Sigmoid colon (tissue), 7 donors: ENCODE data around the gene KRTCAP2. TPM values are rescaled to one million over a fixed set of nuclear protein-coding genes. Genes with fewer than 3 reads are reported as not detected.

Experiments used
- DNase-seq: peaks from one replicate; pipeline ENCODE4 v3.0.0-alpha.2; 2019
- H3K27ac ChIP-seq, 4 donors: fragments of 200-600 bp; sonication (generic); one replicate each; pipeline ENCODE4 v1.5.1; 2016 to 2019; ENCODE audit warnings: mild to moderate bottlenecking in 1 of 4
- H3K27me3 ChIP-seq, 3 donors: fragments of 200-600 bp; sonication (generic); one replicate each; pipeline ENCODE4 v1.5.1; 2019; ENCODE audit warnings: mild to moderate bottlenecking in 1 of 3
- H3K36me3 ChIP-seq, 4 donors: fragments of 200-600 bp; sonication (generic); one replicate each; pipeline ENCODE4 v1.5.1; 2016 to 2019
- H3K4me1 ChIP-seq, 4 donors: fragments of 200-600 bp; sonication (generic); one replicate each; pipeline ENCODE4 v1.5.1; 2017 to 2019
- H3K4me3 ChIP-seq, 4 donors: fragments of 200-600 bp; sonication (generic); one replicate each; pipeline ENCODE4 v1.5.1; 2017 to 2019; ENCODE audit warnings: mild to moderate bottlenecking in 2 of 4, moderate library complexity in 1 of 4
- H3K9me3 ChIP-seq, 4 donors: fragments of 200-600 bp in 3 of 4; sonication (generic) in 3 of 4; one replicate each; pipeline versions ENCODE4 v1.5.1 to v1.6.1; 2013 to 2019
- EP300 ChIP-seq, 4 donors: sonication (generic); formaldehyde crosslinking; IDR thresholded peaks; one replicate each; pipeline ENCODE4 v1.6.1; 2017; ENCODE audit warnings: antibody characterized with exemption in 4 of 4
- POLR2A ChIP-seq, 2 donors: fragments of 450-650 bp; IDR thresholded peaks; one replicate each; pipeline ENCODE4 v1.6.1; 2016; ENCODE audit warnings: antibody characterized with exemption in 2 of 2, mild to moderate bottlenecking in 2 of 2, moderate library complexity in 2 of 2
- POLR2AphosphoS5 ChIP-seq, 4 donors: sonication (generic); formaldehyde crosslinking; IDR thresholded peaks; one replicate each; pipeline ENCODE4 v1.6.1; 2017; ENCODE audit warnings: antibody characterized with exemption in 4 of 4
- WGBS, 2 donors: extraction: QIAGEN DNeasy Blood & Tissue Kit; methylation state at CpG; one replicate each; pipeline ENCODE4 v1.1.7; 2013; 5-methylcytosine and 5-hydroxymethylcytosine counted together
- intact Hi-C: fragments of 100-400 bp; cut with DNase I; formaldehyde crosslinking; loops from one replicate; pipeline ENCODE4 v1.15.1; 2023
- polyA plus RNA-seq, 3 donors: library from polyadenylated mRNA; stranded (reverse); fragments of 200-250 nt; gene quantifications; one replicate each; pipeline ENCODE4 v1.2.3, GENCODE V29; 2013
- total RNA-seq, 4 donors: library from RNA; depleted of rRNA; stranded (reverse); fragments of >200 nt; gene quantifications; one replicate each; pipeline ENCODE4 v1.1.0, GENCODE V29; 2016
- TF ChIP-seq, protein P1 (sequence below), 4 experiments: fragments of 450-650 bp in 3 of 4; fragments of 200-600 bp in 1 of 4; IDR thresholded peaks; one replicate each; pipeline ENCODE4 v1.5.1; 2016 to 2019; ENCODE audit warnings: antibody characterized with exemption in 4 of 4, mild to moderate bottlenecking in 3 of 4, moderate library complexity in 2 of 4
- donor health status: healthy with polysubstance abuse.
- donor health status: Bipolar disorder and iron deficiency.
- donor health status: healthy.

KRTCAP2 gene
- total and polyA plus RNA-seq, 7 donors, result 72.9 to 245 (median 113) TPM

GRCh38 chr1:155140630-155140953 is 32.5 kb downstream of the KRTCAP2 start:
- TF ChIP-seq EP300 (IDR thresholded peaks at IDR 0.05) (no peak), POLR2A (IDR thresholded peaks at IDR 0.05) (no peak), POLR2AphosphoS5 (IDR thresholded peaks at IDR 0.05) (no peak)
- TF ChIP-seq, protein P1, sequence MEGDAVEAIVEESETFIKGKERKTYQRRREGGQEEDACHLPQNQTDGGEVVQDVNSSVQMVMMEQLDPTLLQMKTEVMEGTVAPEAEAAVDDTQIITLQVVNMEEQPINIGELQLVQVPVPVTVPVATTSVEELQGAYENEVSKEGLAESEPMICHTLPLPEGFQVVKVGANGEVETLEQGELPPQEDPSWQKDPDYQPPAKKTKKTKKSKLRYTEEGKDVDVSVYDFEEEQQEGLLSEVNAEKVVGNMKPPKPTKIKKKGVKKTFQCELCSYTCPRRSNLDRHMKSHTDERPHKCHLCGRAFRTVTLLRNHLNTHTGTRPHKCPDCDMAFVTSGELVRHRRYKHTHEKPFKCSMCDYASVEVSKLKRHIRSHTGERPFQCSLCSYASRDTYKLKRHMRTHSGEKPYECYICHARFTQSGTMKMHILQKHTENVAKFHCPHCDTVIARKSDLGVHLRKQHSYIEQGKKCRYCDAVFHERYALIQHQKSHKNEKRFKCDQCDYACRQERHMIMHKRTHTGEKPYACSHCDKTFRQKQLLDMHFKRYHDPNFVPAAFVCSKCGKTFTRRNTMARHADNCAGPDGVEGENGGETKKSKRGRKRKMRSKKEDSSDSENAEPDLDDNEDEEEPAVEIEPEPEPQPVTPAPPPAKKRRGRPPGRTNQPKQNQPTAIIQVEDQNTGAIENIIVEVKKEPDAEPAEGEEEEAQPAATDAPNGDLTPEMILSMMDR (IDR thresholded peaks at IDR 0.05), result no peak
- 5 to 6% methylated on average over 11 of the region's 11 CpGs for WGBS, 2 donors
- no peaks in the 10 kb centered on the region for H3K27me3 ChIP-seq
- peaks cover 0 to 6% (median 0%) of the 10 kb centered on the region in 4 donors for H3K36me3 ChIP-seq
- H3K4me3 ChIP-seq, result peak overlapping the region; percentile 68 to 86 (median 76)
- intact Hi-C loops, result no loop called here
- DNase-seq, result no peak
- peaks cover 0 to 35% (median 28%) of the 10 kb centered on the region in 4 donors for H3K4me1 ChIP-seq
- H3K27ac ChIP-seq, result peak overlapping the region; percentile 89 to 90 (median 90)
- no peaks in the 10 kb centered on the region for H3K9me3 ChIP-seq

DNA sequence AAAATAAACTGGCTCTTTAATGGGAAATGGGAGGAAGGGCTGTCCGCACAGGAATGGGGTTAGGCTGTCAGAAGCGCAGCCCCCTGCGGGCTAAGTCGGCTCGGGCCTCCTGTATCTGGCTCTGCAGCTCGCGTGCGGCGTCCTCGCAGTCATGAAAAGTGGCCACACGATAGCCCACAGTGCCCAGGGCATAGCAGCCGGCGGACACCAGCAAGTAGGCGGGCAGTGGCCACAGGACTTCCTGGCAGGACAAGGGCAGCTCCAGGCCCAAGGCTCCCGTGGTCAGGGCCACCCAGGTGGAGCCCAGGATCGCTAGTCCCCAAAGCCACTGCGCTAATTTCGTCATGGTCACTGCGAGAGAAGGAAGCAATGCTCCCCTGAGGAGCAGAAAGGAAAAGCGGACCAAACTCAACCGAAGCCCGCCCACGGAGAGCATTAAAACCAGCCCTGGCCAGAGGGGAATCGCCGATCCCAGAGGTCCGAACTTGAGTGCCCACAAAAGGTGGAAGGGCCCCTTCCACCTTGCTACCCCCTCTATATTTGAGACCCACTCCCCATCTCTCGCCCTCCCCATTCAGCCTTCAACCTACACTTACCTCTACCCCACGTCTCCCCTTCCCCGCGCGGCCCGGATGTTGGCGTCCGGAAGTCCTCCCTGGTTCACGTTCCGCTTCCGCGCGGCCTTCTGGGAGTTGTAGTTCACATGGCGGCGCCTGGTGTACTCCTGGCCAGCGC is 33.0 kb downstream of the KRTCAP2 start, which contains the start of gene DPM3:
Gene DPM3, minus strand, starts transcription at position 637 of the 735 bp plus-strand sequence. Its CDS starts 291 bp downstream, at position 346.
- no peak for TF ChIP-seq EP300 (IDR thresholded peaks at IDR 0.05)
- peak; percentile 58 to 77 for TF ChIP-seq POLR2A (IDR thresholded peaks at IDR 0.05)
- TF ChIP-seq POLR2AphosphoS5 (IDR thresholded peaks at IDR 0.05), result peak; percentile 84 to 94 (median 92)
- Histone ChIP-seq H3K27ac (peak within 1 kb of the TSS; percentile 89 to 90 (median 90)), H3K36me3 (peaks cover 0 to 6% (median 0%) of the 10 kb centered on the region in 4 donors), H3K4me1 (peaks cover 0 to 38% (median 31%) of the 10 kb centered on the region in 4 donors), H3K9me3 (no peaks in the 10 kb centered on the region), H3K4me3 (peak within 1 kb of the TSS; percentile 68 to 86 (median 76)), H3K27me3 (no peaks in the 10 kb centered on the region)
- DNase-seq, result peak; percentile 93
- WGBS, 2 donors, result 0 to 1% methylated on average over 42 of the region's 42 CpGs
- intact Hi-C loops, result loop anchor here (5.0 kb wide), 1 partner anchor 32 kb away; the partner anchor contains the start of genes KRTCAP2 and TRIM46

DNA sequence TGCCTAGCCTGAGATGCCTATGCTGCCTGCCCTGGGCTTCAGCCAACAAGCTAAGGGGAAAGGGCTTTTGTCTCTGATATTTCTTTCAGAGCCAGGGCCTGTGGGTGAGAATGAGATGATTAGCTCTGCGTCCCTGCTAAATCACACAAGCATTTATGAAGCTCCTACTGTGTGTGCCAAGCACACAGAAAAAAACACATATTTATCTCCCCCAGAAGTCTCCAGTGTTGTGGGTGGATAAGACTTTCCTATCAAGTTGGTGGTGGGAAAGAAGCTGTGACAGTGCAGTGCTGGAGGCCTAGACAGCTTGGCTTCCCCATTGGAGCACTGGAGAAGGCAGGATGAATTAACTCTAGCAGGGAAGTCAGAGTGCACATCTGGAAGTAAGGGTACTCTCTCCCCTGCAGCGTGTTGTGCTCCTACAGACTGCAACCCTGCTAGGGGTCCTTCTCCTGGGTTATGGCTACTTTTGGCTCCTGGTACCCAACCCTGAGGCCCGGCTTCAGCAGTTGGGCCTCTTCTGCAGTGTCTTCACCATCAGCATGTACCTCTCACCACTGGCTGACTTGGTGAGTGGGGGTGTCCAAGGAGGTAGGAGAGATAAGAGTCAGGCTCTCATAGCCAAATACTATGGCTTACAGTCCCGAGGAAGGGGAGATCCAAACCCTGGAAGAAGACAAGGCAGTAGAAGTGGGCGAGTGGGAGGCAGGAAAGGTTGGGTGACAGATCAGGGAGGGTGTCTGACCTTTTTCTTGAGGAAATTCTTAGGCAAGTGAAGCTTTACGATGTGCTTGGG is 35.8 kb downstream of the KRTCAP2 start:
- Histone ChIP-seq H3K4me1 (peaks cover 0 to 48% (median 40%) of the 10 kb centered on the region in 4 donors), H3K4me3 (peak overlapping the region in 1 of 4 donors; percentile 72), H3K27me3 (no peaks in the 10 kb centered on the region), H3K9me3 (no peaks in the 10 kb centered on the region), H3K36me3 (peaks cover 12 to 23% (median 16%) of the 10 kb centered on the region in 4 donors), H3K27ac (peak overlapping the region; percentile 94 to 99 (median 98))
- intact Hi-C loops, result loop anchor here (5.0 kb wide), 1 partner anchor 35 kb away; the partner anchor contains the start of genes KRTCAP2 and TRIM46
- no peak for TF ChIP-seq EP300 (IDR thresholded peaks at IDR 0.05)
- no peak for TF ChIP-seq POLR2A (IDR thresholded peaks at IDR 0.05)
- TF ChIP-seq POLR2AphosphoS5 (IDR thresholded peaks at IDR 0.05), result no peak
- TF ChIP-seq, protein P1 (IDR thresholded peaks at IDR 0.05), result no peak
- 84 to 91% methylated on average over 6 of the region's 6 CpGs for WGBS, 2 donors
- no peak for DNase-seq

DNA sequence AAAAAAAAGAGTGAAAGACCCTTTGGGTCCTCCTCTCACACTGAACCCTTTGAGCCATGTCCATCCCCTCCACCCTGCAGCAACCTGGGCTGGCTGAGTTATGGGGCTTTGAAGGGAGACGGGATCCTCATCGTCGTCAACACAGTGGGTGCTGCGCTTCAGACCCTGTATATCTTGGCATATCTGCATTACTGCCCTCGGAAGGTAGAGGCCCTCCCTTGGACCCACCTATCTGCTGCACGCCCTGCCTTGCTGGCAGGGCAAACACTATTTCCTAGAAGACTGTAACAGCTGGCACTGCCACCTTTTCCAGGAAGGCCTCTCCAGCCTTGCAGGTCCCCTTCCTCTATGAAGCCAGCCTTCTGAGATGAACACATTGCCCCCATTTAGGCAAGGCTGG is 36.4 kb downstream of the KRTCAP2 start:
- Histone ChIP-seq H3K27ac (peak overlapping the region; percentile 94 to 99 (median 98)), H3K27me3 (no peaks in the 10 kb centered on the region), H3K4me3 (peak overlapping the region; percentile 52 to 72 (median 70)), H3K36me3 (peaks cover 14 to 29% (median 18%) of the 10 kb centered on the region in 4 donors), H3K9me3 (no peaks in the 10 kb centered on the region), H3K4me1 (peaks cover 0 to 50% (median 40%) of the 10 kb centered on the region in 4 donors)
- intact Hi-C loops, result loop anchor here (5.0 kb wide), 1 partner anchor 36 kb away; the partner anchor contains the start of genes KRTCAP2 and TRIM46
- TF ChIP-seq, protein P1 (IDR thresholded peaks at IDR 0.05), result no peak
- TF ChIP-seq POLR2A (IDR thresholded peaks at IDR 0.05), result no peak
- no peak for TF ChIP-seq POLR2AphosphoS5 (IDR thresholded peaks at IDR 0.05)
- no peak for TF ChIP-seq EP300 (IDR thresholded peaks at IDR 0.05)
- no peak for DNase-seq
- WGBS, 2 donors, result 13 to 24% methylated on average over 6 of the region's 6 CpGs
